Measurements from ENCODE around the gene SOSTDC1. TPM values are rescaled to one million over a fixed set of nuclear protein-coding genes. Genes with fewer than 3 reads are reported as not detected.

Gene SOSTDC1
- total RNA-seq, 2 donors from 2014 or later = not detected

- no peak overlapping the region for H3K4me3 ChIP-seq
- ATAC-seq (no peak), DNase-seq (no peak)
- WGBS, 2 donors = 82 to 86% methylated on average over 2 of the region's 2 CpGs
- no peaks in the 10 kb centered on the region for H3K27me3 ChIP-seq
- H3K9me3 ChIP-seq = no peaks in the 10 kb centered on the region
- H3K27ac ChIP-seq = no peak overlapping the region
- TF ChIP-seq, protein P1, sequence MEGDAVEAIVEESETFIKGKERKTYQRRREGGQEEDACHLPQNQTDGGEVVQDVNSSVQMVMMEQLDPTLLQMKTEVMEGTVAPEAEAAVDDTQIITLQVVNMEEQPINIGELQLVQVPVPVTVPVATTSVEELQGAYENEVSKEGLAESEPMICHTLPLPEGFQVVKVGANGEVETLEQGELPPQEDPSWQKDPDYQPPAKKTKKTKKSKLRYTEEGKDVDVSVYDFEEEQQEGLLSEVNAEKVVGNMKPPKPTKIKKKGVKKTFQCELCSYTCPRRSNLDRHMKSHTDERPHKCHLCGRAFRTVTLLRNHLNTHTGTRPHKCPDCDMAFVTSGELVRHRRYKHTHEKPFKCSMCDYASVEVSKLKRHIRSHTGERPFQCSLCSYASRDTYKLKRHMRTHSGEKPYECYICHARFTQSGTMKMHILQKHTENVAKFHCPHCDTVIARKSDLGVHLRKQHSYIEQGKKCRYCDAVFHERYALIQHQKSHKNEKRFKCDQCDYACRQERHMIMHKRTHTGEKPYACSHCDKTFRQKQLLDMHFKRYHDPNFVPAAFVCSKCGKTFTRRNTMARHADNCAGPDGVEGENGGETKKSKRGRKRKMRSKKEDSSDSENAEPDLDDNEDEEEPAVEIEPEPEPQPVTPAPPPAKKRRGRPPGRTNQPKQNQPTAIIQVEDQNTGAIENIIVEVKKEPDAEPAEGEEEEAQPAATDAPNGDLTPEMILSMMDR (IDR thresholded peaks at IDR 0.05) = no peak
- TF ChIP-seq POLR2A (IDR thresholded peaks at IDR 0.05) = no peak
- H3K36me3 ChIP-seq (replicated peaks in 1 of 2; ENCODE audit: insufficient read depth in 1 of 2, low read depth in 2 of 2) = no peaks in the 10 kb centered on the region
- no peaks in the 10 kb centered on the region for H3K4me1 ChIP-seq
- intact Hi-C loops (cut with DNase I) = no loop called here
Measured at GRCh38 chr7:16491148-16491547, 25.6 kb upstream of the SOSTDC1 start.

- Histone ChIP-seq H3K27me3 (no peaks in the 10 kb centered on the region), H3K9me3 (no peaks in the 10 kb centered on the region), H3K4me1 (no peaks in the 10 kb centered on the region), H3K4me3 (no peak overlapping the region), H3K36me3 (replicated peaks in 1 of 2; ENCODE audit: insufficient read depth in 1 of 2, low read depth in 2 of 2) (no peaks in the 10 kb centered on the region), H3K27ac (no peak overlapping the region)
- no peak for TF ChIP-seq POLR2A (IDR thresholded peaks at IDR 0.05)
- TF ChIP-seq, protein P1 (IDR thresholded peaks at IDR 0.05) = no peak
- WGBS, 2 donors = 67 to 76% methylated on average over 4 of the region's 4 CpGs
- ATAC-seq = no peak
- intact Hi-C loops (cut with DNase I) = no loop called here
- DNase-seq = no peak
Measured at GRCh38 chr7:16484453-16485158, 19.1 kb upstream of the SOSTDC1 start.

DNA sequence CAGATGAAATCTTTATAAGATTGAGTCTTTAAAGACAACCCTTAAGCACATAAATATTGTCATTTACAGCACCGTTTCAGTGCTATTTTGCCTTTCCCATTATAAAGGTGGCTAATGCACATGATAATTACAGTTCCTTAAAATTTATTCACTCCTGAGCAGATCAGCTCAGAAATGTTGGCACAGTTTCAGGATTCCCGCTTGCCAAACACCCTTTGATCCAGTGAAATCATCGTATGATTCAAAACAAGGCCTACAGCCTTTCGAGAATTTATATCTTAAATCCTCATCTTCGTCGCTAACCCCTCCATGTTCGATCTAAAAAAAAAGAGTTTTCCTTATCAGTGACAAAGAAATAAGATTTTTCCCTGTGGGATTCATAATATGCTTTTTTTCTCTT lies 14.1 kb upstream of the SOSTDC1 start:
- no peaks in the 10 kb centered on the region for H3K9me3 ChIP-seq
- intact Hi-C loops (cut with DNase I) = no loop called here
- no peaks in the 10 kb centered on the region for H3K36me3 ChIP-seq (replicated peaks in 1 of 2; ENCODE audit: insufficient read depth in 1 of 2, low read depth in 2 of 2)
- no peak for DNase-seq
- ATAC-seq = no peak
- no peaks in the 10 kb centered on the region for H3K27me3 ChIP-seq
- H3K4me1 ChIP-seq = no peaks in the 10 kb centered on the region
- TF ChIP-seq, protein P1 (IDR thresholded peaks at IDR 0.05) = no peak
- no peak for TF ChIP-seq POLR2A (IDR thresholded peaks at IDR 0.05)
- WGBS, 2 donors = 67 to 75% methylated on average over 7 of the region's 7 CpGs
- H3K27ac ChIP-seq = no peak overlapping the region
- H3K4me3 ChIP-seq = no peak overlapping the region

DNA sequence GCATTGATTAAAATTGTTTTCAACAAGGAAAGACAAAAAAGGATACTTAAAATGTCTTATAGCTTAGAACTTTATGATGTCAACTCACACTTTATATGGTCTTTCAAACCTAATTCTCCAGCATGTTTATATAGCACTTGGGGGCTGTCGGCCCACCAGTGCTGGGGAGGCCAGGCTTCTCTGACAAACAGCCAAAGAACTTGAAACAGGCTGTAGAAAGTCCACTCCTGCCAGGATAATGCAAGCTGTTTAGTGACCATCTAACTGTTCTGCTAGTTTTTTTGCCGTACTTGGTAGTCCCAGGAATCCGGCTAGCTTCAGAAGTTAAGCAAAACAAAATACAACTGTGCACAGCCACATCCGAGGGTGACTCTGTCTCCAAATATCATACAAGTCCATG lies 13.6 kb upstream of the SOSTDC1 start:
- intact Hi-C loops (cut with DNase I) = no loop called here
- H3K4me1 ChIP-seq = no peaks in the 10 kb centered on the region
- no peaks in the 10 kb centered on the region for H3K27me3 ChIP-seq
- H3K27ac ChIP-seq = no peak overlapping the region
- H3K36me3 ChIP-seq (replicated peaks in 1 of 2; ENCODE audit: insufficient read depth in 1 of 2, low read depth in 2 of 2) = no peaks in the 10 kb centered on the region
- WGBS, 2 donors = 79 to 88% methylated on average over 4 of the region's 4 CpGs
- H3K9me3 ChIP-seq = no peaks in the 10 kb centered on the region
- no peak overlapping the region for H3K4me3 ChIP-seq
- DNase-seq (no peak), ATAC-seq (no peak)
- TF ChIP-seq POLR2A (IDR thresholded peaks at IDR 0.05) = no peak
- TF ChIP-seq, protein P1 (IDR thresholded peaks at IDR 0.05) = no peak

GRCh38 chr7:16471933-16472332 lies 6.4 kb upstream of the SOSTDC1 start:
- Histone ChIP-seq H3K27me3 (no peaks in the 10 kb centered on the region), H3K4me1 (no peaks in the 10 kb centered on the region), H3K27ac (no peak overlapping the region), H3K4me3 (no peak overlapping the region), H3K9me3 (no peaks in the 10 kb centered on the region), H3K36me3 (replicated peaks in 1 of 2; ENCODE audit: insufficient read depth in 1 of 2, low read depth in 2 of 2) (no peaks in the 10 kb centered on the region)
- TF ChIP-seq POLR2A (IDR thresholded peaks at IDR 0.05) = no peak
- TF ChIP-seq, protein P1 (IDR thresholded peaks at IDR 0.05) = no peak
- WGBS, 2 donors = 74 to 88% methylated on average over 4 of the region's 4 CpGs
- intact Hi-C loops (cut with DNase I) = no loop called here
- ATAC-seq (no peak), DNase-seq (no peak)
